Measurements from ENCODE around the gene PRPF19. TPM values are rescaled to one million over a fixed set of nuclear protein-coding genes. Genes with fewer than 3 reads are reported as not detected.

PRPF19 gene
- total and polyA plus RNA-seq, 10 of the 15 experiments (the other 5 are each of a cell fraction or from before 2014, with no cell fraction given), result 8.7 to 170 (median 61.3) TPM

DNA sequence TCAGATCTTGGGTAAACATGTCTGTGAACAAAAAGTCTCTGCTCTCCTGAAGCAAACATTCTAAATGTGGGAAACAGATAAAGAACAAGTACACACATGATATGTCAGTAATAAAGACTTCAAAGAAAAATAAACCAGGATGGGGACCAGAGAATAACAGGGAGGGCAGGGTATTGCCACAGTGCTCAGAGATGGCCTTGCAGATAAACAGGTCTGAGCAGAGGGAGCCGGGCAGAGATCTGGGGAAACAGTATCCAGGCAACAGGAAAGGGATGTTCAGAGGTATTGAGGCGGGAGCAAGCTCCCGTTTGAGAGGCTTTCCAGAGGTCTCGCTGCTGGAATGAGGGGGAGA is 61.5 kb downstream of the PRPF19 start:
- in situ Hi-C loops (cut with MboI), result no loop called here
- H3K9ac ChIP-seq (ENCODE audit: control insufficient read depth, insufficient read depth, low read length), result no peak overlapping the region
- ChIA-PET CTCF (interaction anchor here (3.2 kb wide), 1 partner anchor 14 kb away, joined by 18 read pairs; no protein-coding TSS in a partner anchor), SMC1A (ENCODE audit: uncharacterized antibody, unreplicated experiment) (interaction anchor here (1.7 to 1.8 kb wide), 2 partner anchors 22 to 57 kb away, joined by 4 read pairs; no protein-coding TSS in a partner anchor), POLR2A (interaction anchor here (0.5 kb wide), 1 partner anchor 74 kb away, joined by 4 read pairs; no protein-coding TSS in a partner anchor), RAD21 (ENCODE audit: unreplicated experiment) (interaction anchor here (2.0 kb wide), 1 partner anchor 13 kb away, joined by 9 read pairs; no protein-coding TSS in a partner anchor)
- H3K79me2 ChIP-seq (ENCODE audit: control insufficient read depth, insufficient read depth, low read length), result peaks cover 48% of the 10 kb centered on the region
- H4K20me1 ChIP-seq (ENCODE audit: control insufficient read depth, insufficient read depth), result no peaks in the 10 kb centered on the region
- FAIRE-seq, result no peak
- peak overlapping the region; percentile 92; the same call in 1 of the 2 replicates for H3K4me3 ChIP-seq
- DNase-seq (ENCODE audit: low read depth, low spot score), result no peak
- intact Hi-C loops (cut with micrococcal nuclease; ENCODE audit: unreplicated experiment), result loop anchor here (2.0 to 10.0 kb wide), 2 partner anchors 54 to 110 kb away; partner anchors contain the start of gene SLC15A3
- TF ChIP-seq, protein P1, sequence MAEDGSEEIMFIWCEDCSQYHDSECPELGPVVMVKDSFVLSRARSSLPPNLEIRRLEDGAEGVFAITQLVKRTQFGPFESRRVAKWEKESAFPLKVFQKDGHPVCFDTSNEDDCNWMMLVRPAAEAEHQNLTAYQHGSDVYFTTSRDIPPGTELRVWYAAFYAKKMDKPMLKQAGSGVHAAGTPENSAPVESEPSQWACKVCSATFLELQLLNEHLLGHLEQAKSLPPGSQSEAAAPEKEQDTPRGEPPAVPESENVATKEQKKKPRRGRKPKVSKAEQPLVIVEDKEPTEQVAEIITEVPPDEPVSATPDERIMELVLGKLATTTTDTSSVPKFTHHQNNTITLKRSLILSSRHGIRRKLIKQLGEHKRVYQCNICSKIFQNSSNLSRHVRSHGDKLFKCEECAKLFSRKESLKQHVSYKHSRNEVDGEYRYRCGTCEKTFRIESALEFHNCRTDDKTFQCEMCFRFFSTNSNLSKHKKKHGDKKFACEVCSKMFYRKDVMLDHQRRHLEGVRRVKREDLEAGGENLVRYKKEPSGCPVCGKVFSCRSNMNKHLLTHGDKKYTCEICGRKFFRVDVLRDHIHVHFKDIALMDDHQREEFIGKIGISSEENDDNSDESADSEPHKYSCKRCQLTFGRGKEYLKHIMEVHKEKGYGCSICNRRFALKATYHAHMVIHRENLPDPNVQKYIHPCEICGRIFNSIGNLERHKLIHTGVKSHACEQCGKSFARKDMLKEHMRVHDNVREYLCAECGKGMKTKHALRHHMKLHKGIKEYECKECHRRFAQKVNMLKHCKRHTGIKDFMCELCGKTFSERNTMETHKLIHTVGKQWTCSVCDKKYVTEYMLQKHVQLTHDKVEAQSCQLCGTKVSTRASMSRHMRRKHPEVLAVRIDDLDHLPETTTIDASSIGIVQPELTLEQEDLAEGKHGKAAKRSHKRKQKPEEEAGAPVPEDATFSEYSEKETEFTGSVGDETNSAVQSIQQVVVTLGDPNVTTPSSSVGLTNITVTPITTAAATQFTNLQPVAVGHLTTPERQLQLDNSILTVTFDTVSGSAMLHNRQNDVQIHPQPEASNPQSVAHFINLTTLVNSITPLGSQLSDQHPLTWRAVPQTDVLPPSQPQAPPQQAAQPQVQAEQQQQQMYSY (CRISPR knock-in tag; IDR thresholded peaks at IDR 0.05), result no peak
- TF ChIP-seq JUNB (IDR thresholded peaks at IDR 0.05) (no peak), RAD21 (IDR thresholded peaks at IDR 0.05; ENCODE audit: insufficient read depth, low read depth, low read length) (no peak), EED (IDR thresholded peaks at IDR 0.05; ENCODE audit: low read depth) (no peak)
- TF ChIP-seq, protein P2, sequence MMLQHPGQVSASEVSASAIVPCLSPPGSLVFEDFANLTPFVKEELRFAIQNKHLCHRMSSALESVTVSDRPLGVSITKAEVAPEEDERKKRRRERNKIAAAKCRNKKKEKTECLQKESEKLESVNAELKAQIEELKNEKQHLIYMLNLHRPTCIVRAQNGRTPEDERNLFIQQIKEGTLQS (IDR thresholded peaks at IDR 0.05; ENCODE audit: borderline replicate concordance, extremely low read depth, low read depth, low read length), result no peak
- 41% methylated on average over 4 of the region's 4 CpGs for WGBS (ENCODE audit: insufficient coverage, insufficient replicate concordance, low lambda C conversion rate, missing lambda C conversion rate)
- peaks cover 4% of the 10 kb centered on the region for H3K4me1 ChIP-seq (ENCODE audit: control insufficient read depth, insufficient read depth, low read length)
- peak overlapping the region; percentile 92 for H3K4me2 ChIP-seq (ENCODE audit: control insufficient read depth, insufficient read depth)
- no peaks in the 10 kb centered on the region for H3K27me3 ChIP-seq (replicated peaks in 1 of 2; ENCODE audit: control insufficient read depth in 2 of 2, insufficient read depth in 2 of 2, low read length in 1 of 2)
- peaks cover 2 to 18% of the 10 kb centered on the region in 2 experiments; a peak in 3 of 4 replicates for H3K36me3 ChIP-seq (ENCODE audit: control insufficient read depth in 2 of 2, insufficient read depth in 2 of 2, low read length in 1 of 2)
- BruUV-seq (replicated peaks), result no TSS peak
- H2AFZ ChIP-seq (ENCODE audit: control insufficient read depth, low read depth, low read length), result no peak overlapping the region
- no peak overlapping the region for H3K27ac ChIP-seq (ENCODE audit: control insufficient read depth, insufficient read depth)
- no peak for ATAC-seq
- H3K9me3 ChIP-seq (replicated peaks; ENCODE audit: control insufficient read depth, insufficient read depth, low read length), result no peaks in the 10 kb centered on the region

Data from GM12878 (cell line).